K562 (cell line): ENCODE measurements around the gene SLC45A3. TPM values are rescaled to one million over a fixed set of nuclear protein-coding genes. Genes with fewer than 3 reads are reported as not detected.

Experiments
- ATAC-seq: fragments of 200-7000 bp; cut with Tn5 transposase; 3 replicates; pipeline ENCODE4 v1.9.1; 2020; ENCODE audit warnings: moderate library complexity
- BruUV-seq: library from RNA; stranded (reverse); fragments of 400-500 nt; replicated peaks from 2 replicates; lab custom pipeline; 2021; lab: Mats Ljungman, UMichigan
- CTCF ChIA-PET: fragments of 300-600 bp; formaldehyde crosslinking; extraction: SDS; loops from one replicate; lab custom pipeline; 2021; ENCODE audit warnings: low intra/inter-chr PET ratio; lab: Yijun Ruan, JAX
- POLR2A ChIA-PET: fragments of 300-600, 350-650 bp; sonication (Branson Sonifier 250); formaldehyde crosslinking; extraction: SDS; loops from one replicate; lab custom pipeline; 2021; ENCODE audit warnings: antibody characterized with exemption, inconsistent platforms; lab: Yijun Ruan, JAX
- DNase-seq, 4 experiments: peaks; one replicate each; pipeline versions ENCODE4 v3.0.0 to v3.0.0-alpha.2; 2011 to 2018; ENCODE audit warnings: low spot score in 3 of 4, mixed read lengths in 3 of 4; ENCODE audit errors: extremely low read depth in 1 of 4
- FAIRE-seq: peaks from 2 replicates; lab custom pipeline; 2011; peaks lifted over from hg19 to GRCh38; lab: Jason Lieb, UNC
- H2AFZ ChIP-seq: 2 replicates; pipeline ENCODE4 v1.6.0; 2011; ENCODE audit warnings: low read depth, low read length, control low read depth, inconsistent platforms
- H3K27ac ChIP-seq: fragments of 200-600 bp; 3 replicates; pipeline ENCODE4 v1.8.0; 2011; ENCODE audit warnings: low read depth, mild to moderate bottlenecking, control low read depth, inconsistent platforms, low read length, moderate library complexity, mixed read lengths; ENCODE audit errors: extremely low read depth
- H3K27me3 ChIP-seq, 2 experiments: fragments of 300-600 bp in 1 of 2; 2 replicates in 1 of 2; 3 replicates in 1 of 2; pipeline versions ENCODE4 v1.6.0 to v1.8.0; 2011; ENCODE audit warnings: inconsistent platforms in 2 of 2, low read length in 2 of 2, mild to moderate bottlenecking in 1 of 2, mixed read lengths in 1 of 2, moderate library complexity in 1 of 2; ENCODE audit not compliant: control insufficient read depth in 2 of 2, insufficient read depth in 2 of 2
- H3K36me3 ChIP-seq: fragments of 300-600 bp; 3 replicates; pipeline ENCODE4 v1.8.0; 2011; ENCODE audit warnings: mild to moderate bottlenecking, low read length, inconsistent platforms; ENCODE audit not compliant: control insufficient read depth, insufficient read depth
- H3K4me1 ChIP-seq, 2 experiments: fragments of 200-600 bp in 1 of 2; replicated peaks in 1 of 2; 2 replicates in 1 of 2; 3 replicates in 1 of 2; pipeline versions ENCODE4 v1.5.1 to v1.8.0; 2011; ENCODE audit warnings: inconsistent platforms in 2 of 2, low read length in 2 of 2, mild to moderate bottlenecking in 1 of 2, mixed read lengths in 1 of 2, moderate library complexity in 1 of 2; ENCODE audit not compliant: control insufficient read depth in 2 of 2, insufficient read depth in 2 of 2
- H3K4me2 ChIP-seq: 2 replicates; pipeline ENCODE4 v1.6.1; 2011; ENCODE audit warnings: low read length, control low read depth, inconsistent platforms, mixed read lengths; ENCODE audit not compliant: insufficient read depth
- H3K4me3 ChIP-seq: fragments of 200-600 bp; sonication (generic), shearing (Covaris generic); 2 replicates; pipeline ENCODE4 v1.5.1; 2016; ENCODE audit warnings: control low read depth, inconsistent platforms
- H3K79me2 ChIP-seq: fragments of 200-600 bp; 3 replicates; pipeline ENCODE4 v1.8.0; 2011; ENCODE audit warnings: low read length, inconsistent platforms; ENCODE audit not compliant: control insufficient read depth, insufficient read depth
- H3K9ac ChIP-seq, 2 experiments: 2 replicates each; pipeline versions ENCODE4 v1.6.0 to v1.6.1; 2011; ENCODE audit warnings: low read depth in 2 of 2, low read length in 2 of 2, control low read depth in 1 of 2, inconsistent platforms in 1 of 2, mild to moderate bottlenecking in 1 of 2, mixed read lengths in 1 of 2; ENCODE audit not compliant: insufficient read depth in 1 of 2
- H3K9me1 ChIP-seq: one replicate; pipeline ENCODE4 v1.6.0; 2011; ENCODE audit warnings: inconsistent platforms, mild to moderate bottlenecking, low read length, moderate library complexity; ENCODE audit not compliant: control insufficient read depth, insufficient read depth
- H3K9me3 ChIP-seq: replicated peaks from 2 replicates; pipeline ENCODE4 v1.5.1; 2011; ENCODE audit warnings: low read depth, low read length, inconsistent platforms; ENCODE audit not compliant: control insufficient read depth, insufficient read depth
- H4K20me1 ChIP-seq: replicated peaks from 2 replicates; pipeline ENCODE4 v1.6.1; 2011; ENCODE audit warnings: low read length, inconsistent platforms, mixed read lengths; ENCODE audit not compliant: control insufficient read depth, insufficient read depth
- ETS1 ChIP-seq: conservative IDR thresholded peaks from 2 replicates; pipeline ENCODE4 v1.6.1; 2011; ENCODE audit warnings: low read depth, mild to moderate bottlenecking, low read length; ENCODE audit not compliant: control insufficient read depth
- FOXK2 ChIP-seq, 2 experiments: fragments of 450-650 bp; IDR thresholded peaks in 1 of 2; conservative IDR thresholded peaks in 1 of 2; 2 replicates each; pipeline ENCODE4 v1.6.1; 2016; ENCODE audit warnings: low read depth in 2 of 2, mild to moderate bottlenecking in 1 of 2
- FOXM1 ChIP-seq, 2 experiments: fragments of 450-650 bp in 1 of 2; sonication (generic) in 1 of 2; formaldehyde crosslinking in 1 of 2; IDR thresholded peaks; 2 replicates each; pipeline versions ENCODE4 v1.6.1 to v1.9.0; 2017 to 2022; ENCODE audit warnings: low read depth in 2 of 2, mild to moderate bottlenecking in 2 of 2, missing genetic modification reagents in 1 of 2, moderate library complexity in 1 of 2
- KAT8 ChIP-seq: fragments of 450-650 bp; IDR thresholded peaks from 2 replicates; pipeline ENCODE4 v1.6.1; 2016; ENCODE audit warnings: low read depth, mild to moderate bottlenecking
- KDM2B ChIP-seq: fragments of 250-450 bp; sonication (Bioruptor Pico); IDR thresholded peaks from 2 replicates; pipeline ENCODE4 v1.8.0; 2021; ENCODE audit warnings: mild to moderate bottlenecking, moderate library complexity
- MCM2 ChIP-seq: fragments of 450-650 bp; IDR thresholded peaks from 2 replicates; pipeline ENCODE4 v1.6.1; 2017; ENCODE audit warnings: low read depth, mild to moderate bottlenecking
- PCBP2 ChIP-seq: fragments of 200-400 bp; formaldehyde crosslinking; IDR thresholded peaks from 2 replicates; pipeline ENCODE4 v1.6.1; 2018; ENCODE audit warnings: low read length, low read depth, mild to moderate bottlenecking, moderate library complexity; ENCODE audit not compliant: poor library complexity, severe bottlenecking
- POLR2AphosphoS2 ChIP-seq: IDR thresholded peaks from 2 replicates; pipeline ENCODE4 v1.6.1; 2012; ENCODE audit warnings: low read length, improper control_type of control experiment
- PTRF ChIP-seq: fragments of 450-650 bp; IDR thresholded peaks from 2 replicates; pipeline ENCODE4 v1.6.1; 2016; ENCODE audit warnings: mild to moderate bottlenecking, missing genetic modification characterization, missing compliant biosample characterization
- SMARCA4 ChIP-seq: fragments of 450-650 bp; IDR thresholded peaks from 2 replicates; pipeline ENCODE4 v1.6.1; 2016
- SNIP1 ChIP-seq: fragments of 450-650 bp; IDR thresholded peaks from 2 replicates; pipeline ENCODE4 v1.7.1; 2017; ENCODE audit warnings: low read depth, mild to moderate bottlenecking
- SP1 ChIP-seq: sonication (generic); formaldehyde crosslinking; IDR thresholded peaks from 2 replicates; pipeline ENCODE4 v1.8.1; 2022; ENCODE audit warnings: mild to moderate bottlenecking, missing genetic modification reagents
- TEAD4 ChIP-seq, 2 experiments: sonication (generic) in 1 of 2; formaldehyde crosslinking in 1 of 2; IDR thresholded peaks; 2 replicates each; pipeline versions ENCODE4 v1.6.1 to v1.8.0; 2012 to 2022; ENCODE audit warnings: borderline replicate concordance in 1 of 2, inconsistent platforms in 1 of 2, low read length in 1 of 2, mild to moderate bottlenecking in 1 of 2, missing genetic modification reagents in 1 of 2
- ZFPM2 ChIP-seq: fragments of 250-450 bp; sonication (Bioruptor Pico); IDR thresholded peaks from 2 replicates; pipeline ENCODE4 v1.5.1; 2022; ENCODE audit warnings: mild to moderate bottlenecking
- ZNF146 ChIP-seq: IDR thresholded peaks from one replicate; pipeline ENCODE4 v1.6.1; 2018; ENCODE audit warnings: missing compliant biosample characterization; ENCODE audit not compliant: unreplicated experiment
- ZNF431 ChIP-seq: sonication (generic); formaldehyde crosslinking; IDR thresholded peaks from 2 replicates; pipeline ENCODE4 v1.8.0; 2022; ENCODE audit warnings: mild to moderate bottlenecking, missing genetic modification reagents
- ZSCAN29 ChIP-seq: fragments of 450-650 bp; IDR thresholded peaks from 2 replicates; pipeline ENCODE4 v1.6.1; 2017
- WGBS: fragments of 100-300 bp; shearing (Covaris generic); methylation state at CpG from one replicate; pipeline ENCODE4 v1.1.6; 2016; ENCODE audit warnings: low coverage, mixed read lengths; ENCODE audit not compliant: insufficient coverage; ENCODE audit errors: missing lambda C conversion rate; 5-methylcytosine and 5-hydroxymethylcytosine counted together
- in situ Hi-C: fragments of 300-500 bp; cut with MboI; formaldehyde crosslinking; loops from 4 replicates; pipeline ENCODE4 v1.15.0; 2018; ENCODE audit warnings: inconsistent platforms, mixed read lengths
- intact Hi-C: fragments of 100-400 bp; cut with micrococcal nuclease; formaldehyde crosslinking; loops from 2 replicates; pipeline ENCODE4 v1.14.2; 2022
- polyA plus RNA-seq, 8 experiments: library from polyadenylated mRNA; depleted of rRNA in 4 of 8; stranded (reverse) in 5 of 8; unstranded in 3 of 8; fragments of >200 nt; fragmentation: Nextera tagmentation in 2 of 8; fragmentation: Illumina TruSeq in 1 of 8; extraction: Ambion mirVana in 2 of 8; extraction: Trizol in 1 of 8; gene quantifications; 2 replicates each; pipeline versions ENCODE4 v1.2.1 to v1.2.3, GENCODE V29; 2011 to 2014; ENCODE audit warnings: inconsistent platforms in 1 of 8, missing spikeins in 1 of 8
- total RNA-seq, 7 experiments: library from RNA; depleted of rRNA in 6 of 7; stranded (reverse); fragments of >200 nt in 6 of 7; fragmentation: Illumina TruSeq in 2 of 7; extraction: Trizol in 2 of 7; gene quantifications; 2 replicates each; pipeline versions ENCODE4 v1.2.1 to v1.2.3, GENCODE V29; 2011 to 2021; ENCODE audit warnings: low replicate concordance in 1 of 7
- TF ChIP-seq, protein P1 (sequence below): IDR thresholded peaks from 3 replicates; pipeline ENCODE4 v1.6.1; 2011; ENCODE audit warnings: borderline replicate concordance, mild to moderate bottlenecking; ENCODE audit not compliant: insufficient read length, insufficient read depth
- TF ChIP-seq, protein P2 (sequence below): fragments of 250-450 bp; sonication (Bioruptor Pico); IDR thresholded peaks from 2 replicates; pipeline ENCODE4 v1.6.1; 2021; ENCODE audit warnings: mild to moderate bottlenecking

SLC45A3 gene
- total and polyA plus RNA-seq, 9 of the 15 experiments (the other 6 are each of a cell fraction or from before 2014, with no cell fraction given) = 0.06 to 3.3 (median 1.3) TPM

- in situ Hi-C loops = no loop called here
- Histone ChIP-seq H3K27ac (peak overlapping the region; percentile 24; the same call in 2 of the 3 replicates), H3K9me3 (no peaks in the 10 kb centered on the region), H3K36me3 (peaks cover 38% of the 10 kb centered on the region), H3K79me2 (no peaks in the 10 kb centered on the region), H3K9me1 (no peaks in the 10 kb centered on the region), H3K4me3 (no peak overlapping the region), H3K27me3 (no peaks in the 10 kb centered on the region), H3K4me2 (no peak overlapping the region; the same call in 1 of the 2 replicates), H3K9ac (no peak overlapping the region), H2AFZ (no peak overlapping the region), H3K4me1 (peaks cover 4 to 19% of the 10 kb centered on the region in 2 experiments), H4K20me1 (no peaks in the 10 kb centered on the region; the same call in 1 of the 2 replicates)
- ChIA-PET POLR2A (interaction anchor here (0.7 to 1.3 kb wide), 4 partner anchors 8 to 75 kb away, joined by 3 to 4 read pairs (median 3); partner anchors contain the start of gene ELK4), CTCF (no interaction called here)
- BruUV-seq = no TSS peak
- 19% methylated on average over 6 of the region's 6 CpGs for whole genome bisulfite sequencing
- ATAC-seq (peak; percentile 12; the same call in 1 of the 3 replicates), FAIRE-seq (peak; percentile 77), DNase-seq (peak in 3 of 4 experiments; percentile 36 to 59 (median 42))
- intact Hi-C loops = no loop called here
- TF ChIP-seq SMARCA4 (peak; percentile 89), FOXK2 (conservative IDR thresholded peaks at IDR 0.05 in 1 of 2, IDR thresholded peaks at IDR 0.05 in 1 of 2; ENCODE audit: low read depth in 2 of 2) (no peak), PTRF (tag) (no peak), PCBP2 (no peak), SNIP1 (no peak), ZNF431 (no peak), ZSCAN29 (no peak), KDM2B (CRISPR knock-in tag) (no peak), POLR2AphosphoS2 (no peak), ETS1 (no peak), FOXM1 (IDR thresholded peaks at IDR 0.05; ENCODE audit: low read depth) (peak; percentile 69; the same call in 1 of the 2 replicates), FOXM1 (CRISPR knock-in tag; IDR thresholded peaks at IDR 0.05; ENCODE audit: low read depth) (no peak), KAT8 (no peak), ZFPM2 (CRISPR knock-in tag) (no peak), TEAD4 (IDR thresholded peaks at IDR 0.05; ENCODE audit: low read length) (peak; percentile 84; the same call in 1 of the 2 replicates), TEAD4 (CRISPR knock-in tag; IDR thresholded peaks at IDR 0.05; ENCODE audit: borderline replicate concordance) (no peak), SP1 (CRISPR knock-in tag) (no peak), ZNF146 (CRISPR knock-in tag) (no peak), MCM2 (no peak)
- TF ChIP-seq, protein P1, sequence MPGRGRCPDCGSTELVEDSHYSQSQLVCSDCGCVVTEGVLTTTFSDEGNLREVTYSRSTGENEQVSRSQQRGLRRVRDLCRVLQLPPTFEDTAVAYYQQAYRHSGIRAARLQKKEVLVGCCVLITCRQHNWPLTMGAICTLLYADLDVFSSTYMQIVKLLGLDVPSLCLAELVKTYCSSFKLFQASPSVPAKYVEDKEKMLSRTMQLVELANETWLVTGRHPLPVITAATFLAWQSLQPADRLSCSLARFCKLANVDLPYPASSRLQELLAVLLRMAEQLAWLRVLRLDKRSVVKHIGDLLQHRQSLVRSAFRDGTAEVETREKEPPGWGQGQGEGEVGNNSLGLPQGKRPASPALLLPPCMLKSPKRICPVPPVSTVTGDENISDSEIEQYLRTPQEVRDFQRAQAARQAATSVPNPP = no peak
- TF ChIP-seq, protein P2, sequence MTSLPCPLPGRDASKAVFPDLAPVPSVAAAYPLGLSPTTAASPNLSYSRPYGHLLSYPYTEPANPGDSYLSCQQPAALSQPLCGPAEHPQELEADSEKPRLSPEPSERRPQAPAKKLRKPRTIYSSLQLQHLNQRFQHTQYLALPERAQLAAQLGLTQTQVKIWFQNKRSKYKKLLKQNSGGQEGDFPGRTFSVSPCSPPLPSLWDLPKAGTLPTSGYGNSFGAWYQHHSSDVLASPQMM = no peak
Observed at GRCh38 chr1:205706601-205707502, 26.5 kb upstream of the SLC45A3 start.
